GM19023 (cell line): ENCODE results near the gene EFCAB14.
"Not testable (repeated sequence)": the region's sequence is repeated elsewhere in the genome, so short reads cannot be mapped to it uniquely, and the experiment has no call there.

ENCODE experiments used
- ATAC-seq: cut with Tn5 transposase; IDR thresholded peaks from one replicate; pipeline ENCODE4 v1.9.1; 2021; ENCODE audit warnings: mild to moderate bottlenecking, moderate library complexity; ENCODE audit not compliant: unreplicated experiment

EFCAB14 gene

GRCh38 chr1:46718727-46719622 is at the start of gene EFCAB14:
EFCAB14 (minus strand) TSS chr1:46719114; CDS start chr1:46718087, 1,027 bp downstream.
- ATAC-seq: peak; percentile 98

- ATAC-seq: no peak
Observed at GRCh38 chr1:46768445-46768844, 49.5 kb upstream of the EFCAB14 start.

DNA sequence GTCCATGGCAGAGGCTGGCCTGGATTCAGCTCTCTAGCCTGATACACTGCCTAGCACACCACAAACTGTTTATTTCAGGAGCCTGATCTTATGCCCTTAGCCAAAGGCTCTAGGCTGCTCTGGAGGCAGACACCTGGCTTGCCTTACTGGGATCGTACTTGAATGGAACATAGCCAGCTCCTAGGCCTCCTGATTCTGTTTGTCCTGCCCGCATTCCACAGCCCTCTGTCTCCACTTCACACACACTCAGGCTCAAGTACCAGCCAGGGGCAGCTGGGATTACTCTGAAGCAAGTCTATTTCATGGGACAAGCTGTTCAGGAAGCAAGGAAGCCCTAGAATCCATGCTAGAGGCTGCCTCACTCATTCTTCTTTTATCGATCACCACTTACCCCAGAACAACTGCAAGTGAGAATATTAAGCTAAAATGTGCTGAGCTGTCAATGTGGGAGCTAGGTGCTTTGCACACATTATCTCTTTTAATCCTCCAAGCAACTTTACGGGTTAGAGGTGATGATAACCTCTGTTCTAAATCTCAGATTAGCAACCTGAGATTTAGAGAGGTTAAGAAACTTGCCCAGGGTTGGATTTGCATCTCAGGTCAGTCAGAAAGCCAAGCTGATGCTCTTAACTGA is 48.9 kb upstream of the EFCAB14 start:
- ATAC-seq: no peak

- ATAC-seq: no peak
Observed at GRCh38 chr1:46764402-46764801, 45.5 kb upstream of the EFCAB14 start.

DNA sequence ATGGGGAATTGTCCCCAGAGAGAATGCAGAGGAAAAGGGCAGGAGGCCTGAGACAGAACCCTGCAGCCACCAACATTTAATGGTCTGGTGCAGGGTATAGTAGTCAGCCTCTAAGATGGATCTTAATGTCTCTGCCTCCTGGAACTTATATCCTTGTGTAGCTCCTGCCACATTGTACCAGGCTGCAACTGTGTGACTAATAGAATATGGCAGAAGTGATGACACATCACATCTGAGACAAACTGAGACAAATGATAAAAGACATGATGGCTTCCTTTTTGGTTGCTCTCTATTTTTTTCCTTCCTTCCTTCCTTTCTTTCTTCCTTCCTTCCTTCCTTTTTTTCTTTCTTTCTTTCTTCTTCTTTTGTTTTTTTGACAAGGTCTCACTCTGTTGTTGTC is 42.8 kb upstream of the EFCAB14 start:
- ATAC-seq: no peak

GRCh38 chr1:46760558-46761166 is 41.7 kb upstream of the EFCAB14 start:
- ATAC-seq: no peak

GRCh38 chr1:46757956-46758528 is 39.1 kb upstream of the EFCAB14 start:
- ATAC-seq: no peak

DNA sequence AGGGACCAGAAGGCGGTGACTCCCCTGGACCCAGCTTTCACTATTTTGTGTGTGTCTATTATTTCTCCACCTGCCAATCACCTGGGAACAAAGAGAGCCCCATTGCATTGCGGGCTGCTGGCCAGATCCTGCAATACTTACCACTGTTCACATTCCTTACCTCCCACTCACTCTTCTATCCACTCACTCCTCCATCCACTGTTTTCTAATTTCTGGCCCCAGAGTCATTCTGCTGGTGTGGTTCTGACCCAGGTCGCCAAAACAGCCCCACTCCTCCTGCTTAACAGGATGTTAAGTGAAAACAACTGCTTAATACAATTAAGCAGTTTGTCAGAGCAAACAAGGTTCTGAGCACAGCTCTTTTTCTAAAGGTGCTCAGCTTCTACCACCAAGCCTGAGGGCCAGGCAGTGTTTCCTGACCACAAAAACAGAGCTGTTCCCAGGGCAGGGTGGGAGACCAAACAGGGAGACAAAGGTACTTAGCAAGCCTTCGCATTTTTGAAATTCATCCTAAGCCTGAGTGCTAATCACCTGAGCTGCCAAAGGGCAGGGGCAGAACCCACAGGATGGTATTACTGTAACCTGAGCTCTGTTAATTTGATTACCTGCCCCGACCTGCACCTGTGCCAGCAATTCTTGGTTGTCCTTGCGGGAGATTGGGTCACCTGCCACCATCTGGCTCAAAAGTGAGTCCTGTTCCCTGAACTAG is 38.5 kb upstream of the EFCAB14 start:
- no peak for ATAC-seq

- no peak for ATAC-seq
Observed at GRCh38 chr1:46755121-46755520, 36.2 kb upstream of the EFCAB14 start.

- ATAC-seq: not testable (repeated sequence)
Observed at GRCh38 chr1:46754707-46755106, 35.8 kb upstream of the EFCAB14 start.

- ATAC-seq: no peak
Observed at GRCh38 chr1:46753985-46754384, 35.1 kb upstream of the EFCAB14 start.

GRCh38 chr1:46749921-46750404 is 31.0 kb upstream of the EFCAB14 start:
- ATAC-seq: no peak

DNA sequence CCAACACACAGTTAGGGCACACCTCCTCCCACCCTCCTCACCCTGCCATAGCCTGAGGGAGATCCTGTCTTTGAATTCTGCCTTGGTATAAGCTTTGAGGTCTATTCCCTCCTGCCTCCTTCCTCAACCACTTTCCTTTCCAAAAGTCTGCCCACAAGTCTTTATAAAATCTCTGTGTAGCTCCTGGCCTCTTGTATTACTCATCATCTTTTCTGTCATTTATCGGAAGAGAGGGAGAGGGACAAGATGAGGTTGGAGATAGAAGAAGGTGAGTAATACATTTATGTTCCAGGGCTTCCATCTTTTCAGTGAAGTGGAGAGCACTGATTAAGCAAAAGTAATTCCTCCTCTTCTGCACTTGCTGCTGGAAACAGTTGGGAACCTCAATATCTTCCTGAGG is 30.5 kb upstream of the EFCAB14 start:
- ATAC-seq: no peak

DNA sequence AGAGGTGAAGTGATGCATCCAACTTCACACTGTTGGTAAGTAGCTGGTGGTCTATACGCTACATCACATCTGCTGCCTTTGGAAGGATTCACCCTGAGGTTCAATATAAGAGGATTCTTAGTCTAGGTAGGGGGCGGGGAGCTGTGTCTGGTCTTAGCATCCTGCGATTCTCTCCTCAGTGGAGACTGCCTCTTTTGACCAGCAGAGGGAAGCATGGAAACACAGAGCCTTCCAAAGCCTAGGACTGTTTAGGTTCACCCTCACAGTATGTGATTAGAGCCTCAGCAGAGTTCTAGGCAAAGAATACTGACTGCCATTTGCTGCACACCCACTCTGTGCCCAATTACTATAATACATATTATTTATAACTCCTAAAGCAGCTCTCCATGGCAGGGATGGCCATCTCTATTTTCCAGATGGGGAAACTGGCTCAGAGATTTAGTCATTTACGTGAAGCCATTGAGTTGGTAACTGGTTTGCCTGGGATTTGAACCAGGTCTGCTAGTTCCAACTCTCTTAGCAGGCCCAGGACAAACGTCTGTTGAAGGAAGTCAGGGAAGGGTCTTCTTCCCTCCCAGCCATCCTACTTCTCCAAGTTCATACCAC is 28.9 kb upstream of the EFCAB14 start:
- ATAC-seq: no peak

DNA sequence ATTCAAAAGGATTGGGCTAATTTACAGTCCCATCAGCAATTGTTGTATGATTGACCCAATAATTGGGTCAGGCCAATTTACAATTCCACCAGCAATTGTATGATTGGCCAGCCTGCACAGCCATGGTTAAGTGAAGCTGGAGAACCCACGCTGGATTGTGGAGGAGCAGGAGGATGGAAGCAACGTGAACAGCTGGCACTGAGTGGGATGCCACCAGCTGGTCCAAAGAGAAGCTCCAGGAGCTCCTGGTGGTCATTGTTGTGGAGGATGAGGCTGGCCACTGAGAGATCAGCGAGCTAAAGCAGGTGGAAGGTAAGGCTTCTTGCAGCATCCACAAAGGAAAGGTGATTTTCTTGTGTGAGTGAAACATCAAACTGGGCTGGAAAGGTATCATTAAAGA is 23.2 kb upstream of the EFCAB14 start:
- ATAC-seq: no peak

DNA sequence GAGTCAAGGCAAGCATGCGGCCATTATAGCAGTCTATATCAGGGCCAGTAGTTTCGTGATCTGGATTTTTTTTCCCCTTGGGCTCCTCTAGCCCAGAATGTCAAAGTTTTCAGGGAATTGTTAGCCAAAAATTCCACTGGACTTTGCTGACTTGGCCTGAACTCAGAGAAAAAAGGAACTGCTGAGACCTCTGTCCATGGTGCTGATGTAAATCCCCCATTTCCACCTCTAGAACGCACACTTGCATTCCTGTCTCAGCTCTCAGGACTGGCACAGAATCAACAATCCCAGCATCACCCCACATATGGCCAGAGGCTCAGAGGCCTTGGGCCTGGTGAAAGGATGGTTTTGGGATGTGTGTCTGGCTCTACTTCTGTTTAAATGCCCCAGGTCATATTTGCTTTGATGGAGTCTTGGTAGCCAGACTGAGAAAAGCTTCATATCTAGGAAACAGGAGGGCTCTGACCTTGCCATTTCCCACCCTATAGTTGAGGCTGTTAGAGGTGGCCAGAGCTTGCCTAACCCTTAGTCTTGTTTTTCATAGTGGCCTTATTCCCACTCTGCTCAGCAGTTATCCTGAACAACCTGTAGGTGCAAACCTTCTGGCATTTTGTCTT is 16.9 kb upstream of the EFCAB14 start:
- no peak for ATAC-seq

DNA sequence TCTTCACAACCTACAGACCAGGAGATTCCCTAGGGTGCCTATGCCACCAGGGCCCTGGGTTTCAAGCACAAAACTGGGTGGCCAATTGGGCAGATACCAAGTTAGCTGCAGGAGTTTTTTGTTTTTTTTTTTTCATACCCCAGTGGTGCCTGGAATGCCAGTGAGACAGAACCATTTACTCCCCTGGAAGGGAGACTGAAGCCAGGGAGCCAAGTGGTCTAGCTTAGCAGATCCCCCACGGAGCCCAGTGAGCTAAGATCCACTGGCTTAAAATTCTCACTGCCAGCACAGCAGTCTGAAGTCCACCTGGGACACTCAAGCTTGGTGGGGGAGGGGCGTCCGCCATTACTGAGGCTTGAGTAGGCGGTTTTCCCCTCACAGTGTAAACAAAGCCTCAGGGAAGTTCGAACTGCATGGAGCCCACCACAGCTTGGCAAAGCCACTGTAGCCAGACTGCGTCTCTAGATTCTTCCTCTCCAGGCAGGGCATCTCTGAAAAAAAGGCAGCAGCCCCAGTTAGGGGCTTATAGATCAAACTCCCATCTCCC is 9.5 kb upstream of the EFCAB14 start:
- ATAC-seq: not testable (repeated sequence)

- ATAC-seq: no peak
Observed at GRCh38 chr1:46725736-46726108, 6.8 kb upstream of the EFCAB14 start.

DNA sequence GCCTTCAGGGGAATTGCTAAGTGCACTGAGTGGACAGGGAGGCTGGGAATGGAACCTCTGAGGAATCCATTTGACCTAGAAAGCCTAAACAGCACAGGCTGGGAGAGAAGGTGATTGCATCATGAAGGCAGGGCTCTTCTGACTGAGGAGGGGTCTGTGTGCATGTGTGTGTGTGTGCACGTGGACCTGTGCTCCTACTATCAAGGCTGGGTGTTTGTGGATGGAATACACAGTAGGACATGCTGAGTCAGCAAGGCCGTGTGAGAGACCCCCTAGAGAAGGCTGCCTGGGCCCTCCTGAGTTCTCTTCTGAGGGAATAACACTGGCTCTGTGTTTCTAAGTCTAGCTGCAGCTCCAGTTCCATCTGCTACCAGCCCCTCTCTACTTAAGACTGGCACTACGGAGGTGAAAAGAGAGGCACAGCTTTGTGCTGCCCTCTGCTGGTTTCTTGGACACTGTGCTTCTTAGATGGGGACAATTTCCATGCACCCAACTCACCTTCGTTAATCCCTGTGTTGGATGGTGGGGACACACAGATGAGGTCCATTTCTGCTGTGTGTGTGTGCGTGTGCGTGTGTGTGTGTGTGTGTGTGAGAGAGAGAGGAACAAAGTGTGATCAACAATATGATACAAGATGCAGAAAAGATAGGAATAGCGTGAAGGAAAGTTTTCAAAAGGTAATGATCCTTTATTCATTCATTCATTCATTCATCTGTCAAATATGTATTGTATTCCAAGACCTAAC is 6.2 kb upstream of the EFCAB14 start:
- ATAC-seq: peak; percentile 92
